Forelimb muscle (tissue), 1 donor: Measurements from ENCODE around the gene NPAT. TPM values are rescaled to one million over a fixed set of nuclear protein-coding genes. Genes with fewer than 3 reads are reported as not detected.
A peak's percentile ranks its signal among the peaks of the same experiment; 100 is the strongest.
"Not testable (repeated sequence)": the region's sequence is repeated elsewhere in the genome, so short reads cannot be mapped to it uniquely, and the experiment has no call there.

Experiments
- DNase-seq: peaks from one replicate; pipeline ENCODE4 v3.0.0-alpha.2; 2013; ENCODE audit warnings: low read depth
- polyA plus RNA-seq: library from polyadenylated mRNA; unstranded; fragments of 120-200 nt; gene quantifications from one replicate; pipeline ENCODE4 v1.2.1, GENCODE V29; 2013; ENCODE audit not compliant: insufficient read length

Gene NPAT
- polyA plus RNA-seq, 1 donor = 7.7 TPM

GRCh38 chr11:108148556-108148955 is 73.9 kb downstream of the NPAT start:
- no peak for DNase-seq

GRCh38 chr11:108147150-108147549 is 75.3 kb downstream of the NPAT start:
- DNase-seq = no peak

- no peak for DNase-seq
Measured at GRCh38 chr11:108144615-108145014, 77.8 kb downstream of the NPAT start.

GRCh38 chr11:108142304-108142703 is 80.1 kb downstream of the NPAT start:
- no peak for DNase-seq

GRCh38 chr11:108137212-108137611 is 85.2 kb downstream of the NPAT start:
- DNase-seq = no peak

- no peak for DNase-seq
Measured at GRCh38 chr11:108135845-108136544, 86.4 kb downstream of the NPAT start.

GRCh38 chr11:108132993-108133538 is 89.4 kb downstream of the NPAT start:
- not testable (repeated sequence) for DNase-seq

- no peak for DNase-seq
Measured at GRCh38 chr11:108131993-108132392, 90.4 kb downstream of the NPAT start.

GRCh38 chr11:108128772-108129171 is 93.7 kb downstream of the NPAT start:
- DNase-seq = no peak

- no peak for DNase-seq
Measured at GRCh38 chr11:108125096-108125495, 97.3 kb downstream of the NPAT start.

GRCh38 chr11:108122166-108122628 is 100.2 kb downstream of the NPAT start:
- no peak for DNase-seq

- peak; percentile 76 for DNase-seq
Measured at GRCh38 chr11:108121274-108122155, 100.9 kb downstream of the NPAT start, which contains the start of gene ACAT1. TSS of gene ACAT1 (plus strand) at chr11:108121567. CDS start at chr11:108121607, 40 bp downstream.

- DNase-seq = not testable (repeated sequence)
Measured at GRCh38 chr11:108120936-108121273, 101.5 kb downstream of the NPAT start.

GRCh38 chr11:108117746-108118371 is 104.6 kb downstream of the NPAT start:
- no peak for DNase-seq

GRCh38 chr11:108115500-108116140 is 106.8 kb downstream of the NPAT start:
- DNase-seq = no peak

- no peak for DNase-seq
Measured at GRCh38 chr11:108112057-108112456, 110.4 kb downstream of the NPAT start.

GRCh38 chr11:108111126-108111525 is 111.3 kb downstream of the NPAT start:
- DNase-seq = no peak
